ENCODE measurements around the gene ZIC4. TPM values are rescaled to one million over a fixed set of nuclear protein-coding genes. Genes with fewer than 3 reads are reported as not detected.

ZIC4 gene
- total and polyA plus RNA-seq, 2 of the 4 experiments (the other 2 are of a cell fraction) = not detected

- in situ Hi-C loops (cut with MboI; ENCODE audit: low sequenced_read_pairs) (no loop called here), intact Hi-C loops (cut with micrococcal nuclease) (no loop called here), dilution Hi-C loops (cut with HindIII; ENCODE audit: low sequenced_read_pairs, unreplicated experiment) (no loop called here)
- H2BK5ac ChIP-seq (ENCODE audit: low read depth, low read length, poor library complexity, severe bottlenecking) = no peak overlapping the region
- no peaks in the 10 kb centered on the region for H4K20me1 ChIP-seq (ENCODE audit: insufficient read depth, low read length)
- no peak overlapping the region for H3K27ac ChIP-seq (ENCODE audit: insufficient read depth, low read length)
- no peak overlapping the region for H4K91ac ChIP-seq (ENCODE audit: insufficient read depth, low read depth, low read length)
- H2AFZ ChIP-seq (replicated peaks; ENCODE audit: low read length, poor library complexity) = no peak overlapping the region
- WGBS, 2 experiments (ENCODE audit: extremely low coverage in 2 of 2, insufficient read length in 1 of 2) = no CpG with 5 or more reads among the region's 3 CpGs
- H3K4me1 ChIP-seq (ENCODE audit: control insufficient read depth, insufficient read depth, low read length) = no peaks in the 10 kb centered on the region
- H3K4ac ChIP-seq (ENCODE audit: low read depth, low read length) = no peak overlapping the region
- no peaks in the 10 kb centered on the region for H3K9me1 ChIP-seq (ENCODE audit: insufficient read depth, low read length)
- H2AK9ac ChIP-seq (replicated peaks; ENCODE audit: low read depth, low read length, poor library complexity) = no peak overlapping the region
- no peak overlapping the region for H3K9ac ChIP-seq (ENCODE audit: low read depth, low read length)
- no peaks in the 10 kb centered on the region for H3K79me1 ChIP-seq (ENCODE audit: low read depth in 1 of 2, low read length in 2 of 2)
- no peak overlapping the region for H3K4me3 ChIP-seq (ENCODE audit: insufficient read depth, low read depth, low read length)
- TF ChIP-seq ELK1 (IDR thresholded peaks at IDR 0.05; ENCODE audit: borderline replicate concordance, low read depth, low read length) = no peak
- TF ChIP-seq CTCF (conservative IDR thresholded peaks at IDR 0.05; ENCODE audit: low read depth, low read length) = no peak
- TF ChIP-seq MXI1 (IDR thresholded peaks at IDR 0.05; ENCODE audit: borderline replicate concordance, low read depth, low read length) = no peak
- TF ChIP-seq CHD1 (IDR thresholded peaks at IDR 0.05; ENCODE audit: low read depth, low read length) = no peak
- H3K9me3 ChIP-seq (ENCODE audit: control insufficient read depth, insufficient read depth, low read length) = no peaks in the 10 kb centered on the region
- POLR2A ChIA-PET (ENCODE audit: unreplicated experiment) = no interaction called here
- no peak overlapping the region for H4K8ac ChIP-seq (ENCODE audit: low read depth in 2 of 2, low read length in 2 of 2)
- BruUV-seq (replicated peaks) = no TSS peak
- no peak overlapping the region for H3K18ac ChIP-seq (ENCODE audit: low read depth, low read length)
- H2BK15ac ChIP-seq (ENCODE audit: low read depth, low read length) = no peak overlapping the region
- ATAC-seq (ENCODE audit: low read depth) (no peak), DNase-seq (no peak)
- H3K4me2 ChIP-seq (ENCODE audit: low read depth, low read length) = no peak overlapping the region
- CTCF ChIA-PET = no interaction called here
- H4K5ac ChIP-seq (ENCODE audit: low read depth, low read length) = no peak overlapping the region
- no peaks in the 10 kb centered on the region for H3K36me3 ChIP-seq (ENCODE audit: control insufficient read depth, insufficient read depth, low read length)
- H3K56ac ChIP-seq (ENCODE audit: extremely low read depth, insufficient read depth, low read length) = no peak overlapping the region
- peaks cover 1% of the 10 kb centered on the region for H3K27me3 ChIP-seq (ENCODE audit: control insufficient read depth, insufficient read depth, low read length)
- H3K14ac ChIP-seq (replicated peaks; ENCODE audit: low read depth, low read length) = no peak overlapping the region
- H2BK20ac ChIP-seq (ENCODE audit: low read depth, low read length) = no peak overlapping the region
- H3K23ac ChIP-seq (ENCODE audit: low read depth, low read length) = no peak overlapping the region
- no peak overlapping the region for H2AK5ac ChIP-seq (ENCODE audit: low read depth, low read length)
- no peak overlapping the region for H2BK120ac ChIP-seq (ENCODE audit: low read depth, low read length)
Observed at GRCh38 chr3:147431751-147432150, 25.4 kb upstream of the ZIC4 start.
